Stimulated activated CD8-positive, alpha-beta memory T cell treated with anti-CD3 and anti-CD28 coated beads, Interleukin-15, amount 100 ng/mL, for 4 hours (primary cell): ENCODE data around the gene HTR3B.

ENCODE experiments used
- DNase-seq, 2 donors: peaks; one replicate each; pipeline ENCODE4 v3.0.0-alpha.2; 2020; ENCODE audit warnings: low read depth in 2 of 2

Gene HTR3B

GRCh38 chr11:113991170-113991569 is 86.6 kb downstream of the HTR3B start:
- no peak for DNase-seq

GRCh38 chr11:113991718-113992458 is 87.3 kb downstream of the HTR3B start:
- no peak for DNase-seq

GRCh38 chr11:113992459-113993110 is 88.0 kb downstream of the HTR3B start:
- DNase-seq, result no peak

- peak in 1 of 2 donors; percentile 6 for DNase-seq
These were observed 89.7 kb downstream of the HTR3B start for GRCh38 chr11:113994077-113994954.
